Right cardiac atrium (tissue), 5 donors: ENCODE data around the gene CGNL1. TPM values are rescaled to one million over a fixed set of nuclear protein-coding genes. Genes with fewer than 3 reads are reported as not detected.

Experiments
- ATAC-seq, 2 donors: fragments of 200-7000 bp; cut with Tn5 transposase; one replicate each; pipeline versions ENCODE4 v1.8.0 to v1.9.1; 2020; ENCODE audit warnings: moderate library complexity in 2 of 2, mild to moderate bottlenecking in 1 of 2
- DNase-seq, 3 donors: peaks; one replicate each; pipeline ENCODE4 v3.0.0-alpha.2; 2020
- H3K27ac ChIP-seq: one replicate; pipeline ENCODE4 v1.5.1; 2013; ENCODE audit warnings: mild to moderate bottlenecking, low read length, control low read depth, moderate library complexity
- H3K27me3 ChIP-seq: one replicate; pipeline ENCODE4 v1.6.1; 2013; ENCODE audit not compliant: control insufficient read depth, insufficient read depth
- H3K4me1 ChIP-seq: one replicate; pipeline ENCODE4 v1.6.1; 2013; ENCODE audit warnings: low read length; ENCODE audit not compliant: control insufficient read depth, insufficient read depth
- H3K4me3 ChIP-seq: one replicate; pipeline ENCODE4 v1.5.1; 2013; ENCODE audit warnings: low read length, control low read depth
- H3K9me3 ChIP-seq: one replicate; pipeline ENCODE4 v1.6.1; 2013; ENCODE audit warnings: low read length; ENCODE audit not compliant: control insufficient read depth
- WGBS: extraction: QIAGEN DNeasy Blood & Tissue Kit; methylation state at CpG from one replicate; pipeline ENCODE4 v1.1.7; 2013; 5-methylcytosine and 5-hydroxymethylcytosine counted together
- intact Hi-C, 4 donors: fragments of 100-400 bp; cut with DNase I; formaldehyde crosslinking; loops; one replicate each; pipeline versions ENCODE4 v1.11.0 to v1.14.0; 2022 to 2023
- polyA plus RNA-seq: library from polyadenylated mRNA; stranded (reverse); fragments of 200-250 nt; gene quantifications from one replicate; pipeline ENCODE4 v1.2.3, GENCODE V29; 2013
- total RNA-seq, 4 donors: library from RNA; stranded (reverse); fragmentation: NEBNext Ultra II Directional; extraction: Animal tissue kit (Norgen Biotek cat#: 25700); gene quantifications; one replicate each; pipeline ENCODE4 v1.2.1, GENCODE V29; 2021
- donor health status: healthy with polysubstance abuse.
- donor health status: DM: no; HTN: yes; CAD: no.
- donor health status: DM: no; HTN: no; CAD: no.
- donor health status: DM: no; HTN: yes; CAD: no; lungs with severe emphysema.
- donor health status: DM: yes; HTN: yes; CAD: no.

Gene CGNL1
- total and polyA plus RNA-seq, 5 donors = 12.7 to 59.9 (median 49.3) TPM

- no peak overlapping the region for H3K27ac ChIP-seq
- ATAC-seq (peak in 1 of 2 donors; percentile 51), DNase-seq (no peak)
- H3K4me3 ChIP-seq = no peak overlapping the region
- no peaks in the 10 kb centered on the region for H3K4me1 ChIP-seq
- H3K27me3 ChIP-seq = no peaks in the 10 kb centered on the region
- intact Hi-C loops = no loop called here
- H3K9me3 ChIP-seq = no peaks in the 10 kb centered on the region
- WGBS = 92% methylated on average over 2 of the region's 2 CpGs
Observed at GRCh38 chr15:57422113-57422754, 45.9 kb downstream of the CGNL1 start.

DNA sequence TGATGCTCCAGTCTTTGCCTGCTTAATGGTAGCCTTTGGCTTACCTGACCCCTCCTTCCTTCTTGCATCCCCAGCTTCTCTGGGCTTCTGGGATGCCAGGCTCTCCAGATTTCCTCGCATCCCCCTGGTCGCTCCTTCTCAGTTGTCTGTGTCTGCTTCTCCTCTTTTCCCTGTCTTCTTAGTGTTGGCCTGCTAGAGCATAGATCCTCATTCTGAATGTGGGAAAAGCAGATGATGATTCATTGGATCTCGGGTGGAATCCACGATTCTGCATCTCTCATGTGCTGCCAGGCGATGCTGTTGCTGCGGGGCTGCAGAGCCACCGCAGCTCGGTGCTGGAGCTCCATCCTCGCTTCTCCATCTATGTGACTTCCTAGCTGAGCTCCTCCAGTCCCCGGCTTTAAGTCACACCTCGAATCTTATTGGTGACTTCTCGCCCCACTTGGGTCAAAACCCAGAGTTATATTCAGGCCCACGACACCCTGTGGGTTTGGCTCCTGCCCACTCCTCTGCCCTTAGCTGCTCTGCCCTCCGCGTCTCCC, 47.4 kb downstream of the CGNL1 start:
- ATAC-seq = no peak
- Histone ChIP-seq H3K27ac (no peak overlapping the region), H3K9me3 (no peaks in the 10 kb centered on the region), H3K4me1 (peaks cover 4% of the 10 kb centered on the region), H3K27me3 (no peaks in the 10 kb centered on the region), H3K4me3 (no peak overlapping the region)
- intact Hi-C loops = no loop called here
- no peak for DNase-seq
- 84% methylated on average over 15 of the region's 15 CpGs for WGBS

DNA sequence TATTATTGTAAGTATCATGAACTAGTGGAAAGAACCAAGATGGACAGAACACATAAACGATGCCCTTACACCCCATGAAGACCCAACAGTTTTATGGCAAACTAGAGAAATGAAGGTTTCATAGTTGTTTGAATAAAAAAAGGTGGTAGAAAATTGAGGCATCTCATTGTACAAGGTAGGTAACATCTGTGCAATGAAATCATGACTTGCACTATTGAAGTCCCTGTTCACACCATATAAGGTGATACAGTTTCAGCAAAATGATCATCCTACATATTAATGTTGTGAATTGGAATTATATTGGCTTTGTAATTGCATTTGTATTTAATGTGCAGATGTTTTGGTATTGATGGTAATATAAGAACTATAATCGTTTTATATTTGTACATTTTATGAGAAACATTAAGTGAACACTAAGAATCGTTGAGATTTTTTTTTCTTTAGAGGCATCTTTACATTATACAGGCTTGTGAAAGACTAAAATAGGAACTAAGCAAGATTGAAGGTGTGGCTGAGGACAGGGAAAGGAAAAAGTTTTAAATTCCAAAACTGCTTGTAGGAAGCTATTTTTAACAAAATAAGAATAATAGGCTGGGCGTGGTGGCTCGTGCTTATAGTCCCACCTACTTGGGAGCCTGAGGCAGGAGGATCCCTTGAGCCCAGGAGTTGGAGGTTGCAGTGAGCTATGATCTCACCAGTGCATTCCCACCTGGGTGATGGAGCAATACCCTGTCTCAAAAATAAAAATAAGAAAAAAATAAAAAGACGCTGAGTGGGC, 48.5 kb downstream of the CGNL1 start:
- no peak for DNase-seq
- Histone ChIP-seq H3K4me3 (no peak overlapping the region), H3K27me3 (no peaks in the 10 kb centered on the region), H3K4me1 (peaks cover 4% of the 10 kb centered on the region), H3K27ac (no peak overlapping the region), H3K9me3 (no peaks in the 10 kb centered on the region)
- intact Hi-C loops = no loop called here
- no peak for ATAC-seq
- WGBS = 77% methylated on average over 6 of the region's 6 CpGs

DNA sequence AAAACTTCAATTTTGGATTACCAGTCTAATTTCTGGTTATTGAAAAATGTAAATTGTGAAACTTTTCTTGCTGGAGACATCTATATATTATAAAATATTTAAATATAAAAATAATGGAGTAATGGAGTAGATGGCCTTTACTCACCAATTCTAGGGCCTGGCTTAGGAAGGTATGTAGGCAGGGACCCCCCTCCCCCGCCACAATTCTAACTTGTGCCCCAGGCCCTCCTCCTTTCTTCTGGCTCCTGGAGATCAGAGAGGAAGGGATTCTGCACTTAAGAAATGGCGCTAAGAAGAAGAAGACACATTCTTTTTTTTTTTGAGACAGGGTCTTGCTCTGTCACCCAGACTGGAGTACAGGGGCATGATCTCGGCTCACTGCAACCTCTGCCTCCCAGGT, 49.5 kb downstream of the CGNL1 start:
- WGBS = 66% methylated on average over 3 of the region's 3 CpGs
- Histone ChIP-seq H3K27me3 (no peaks in the 10 kb centered on the region), H3K27ac (no peak overlapping the region), H3K9me3 (no peaks in the 10 kb centered on the region), H3K4me3 (no peak overlapping the region), H3K4me1 (peaks cover 4% of the 10 kb centered on the region)
- ATAC-seq (no peak), DNase-seq (no peak)
- intact Hi-C loops = no loop called here

DNA sequence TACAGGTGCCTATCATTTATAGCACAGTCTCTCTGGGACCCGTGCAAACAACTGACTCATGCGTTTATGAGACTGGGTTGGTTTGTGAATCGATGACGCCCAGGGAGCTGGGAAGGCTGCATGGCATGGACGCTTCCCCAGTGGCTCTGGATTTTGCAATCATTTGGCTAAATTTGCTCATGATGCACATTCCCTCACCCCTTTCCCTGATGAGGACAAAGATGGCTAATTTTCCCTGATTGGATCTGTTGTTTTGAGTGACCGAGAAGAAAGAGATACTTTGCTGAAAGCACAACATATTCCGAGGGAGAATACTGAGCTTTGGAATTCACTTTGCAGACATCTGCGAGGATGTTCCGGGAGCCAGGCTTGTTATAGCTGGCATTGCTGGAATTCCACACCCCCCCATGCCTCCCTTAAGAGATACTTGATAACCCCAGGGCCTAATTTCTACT, 51.1 kb downstream of the CGNL1 start:
- peak; percentile 61 to 75 for ATAC-seq
- 39% methylated on average over 9 of the region's 9 CpGs for WGBS

GRCh38 chr15:57432141-57432741, 55.9 kb downstream of the CGNL1 start:
- H3K27ac ChIP-seq = peak overlapping the region; percentile 29

More for the DNA sequence above, 51.1 kb downstream of the CGNL1 start:
- no peak overlapping the region for H3K27ac ChIP-seq
- peaks cover 4% of the 10 kb centered on the region for H3K4me1 ChIP-seq
- intact Hi-C loops = no loop called here
- H3K27me3 ChIP-seq = no peaks in the 10 kb centered on the region
- H3K9me3 ChIP-seq = no peaks in the 10 kb centered on the region
- no peak overlapping the region for H3K4me3 ChIP-seq
- DNase-seq = peak; percentile 51 to 80 (median 69)

GRCh38 chr15:57436166-57436565, 59.9 kb downstream of the CGNL1 start:
- intact Hi-C loops = no loop called here
- ATAC-seq = no peak
- WGBS = 69% methylated on average over 1 of the region's 1 CpG
- Histone ChIP-seq H3K27ac (no peak overlapping the region), H3K4me3 (no peak overlapping the region), H3K4me1 (no peaks in the 10 kb centered on the region), H3K27me3 (no peaks in the 10 kb centered on the region), H3K9me3 (no peaks in the 10 kb centered on the region)
- DNase-seq = no peak

More at GRCh38 chr15:57432141-57432741, 55.9 kb downstream of the CGNL1 start:
- Histone ChIP-seq H3K27me3 (no peaks in the 10 kb centered on the region), H3K4me1 (peaks cover 4% of the 10 kb centered on the region), H3K4me3 (no peak overlapping the region), H3K9me3 (no peaks in the 10 kb centered on the region)
- 37% methylated on average over 12 of the region's 12 CpGs for WGBS
- ATAC-seq (peak; percentile 83), DNase-seq (peak in 1 of 3 donors; percentile 78)
- intact Hi-C loops = no loop called here

DNA sequence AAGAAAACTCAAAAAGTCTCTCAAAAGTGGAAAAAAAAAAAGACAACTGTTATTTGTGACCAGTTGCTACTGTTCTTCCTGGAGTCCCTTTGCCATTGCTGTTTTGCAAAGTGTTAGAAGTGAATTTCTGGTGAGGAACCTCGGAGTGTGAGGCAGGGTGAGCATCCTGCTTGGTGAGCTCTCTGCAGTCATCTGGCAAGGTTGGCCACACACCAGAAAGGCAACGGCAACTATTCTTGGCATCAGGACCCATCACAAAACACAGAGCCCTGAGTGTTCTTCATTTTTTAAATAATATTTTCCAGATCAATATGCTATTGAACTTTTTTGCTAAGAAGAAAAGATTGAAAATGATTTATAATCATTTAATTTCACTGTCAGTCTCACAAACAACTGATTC, 60.7 kb downstream of the CGNL1 start:
- no peaks in the 10 kb centered on the region for H3K27me3 ChIP-seq
- intact Hi-C loops = no loop called here
- 30% methylated on average over 2 of the region's 2 CpGs for WGBS
- no peak overlapping the region for H3K4me3 ChIP-seq
- DNase-seq = peak in 2 of 3 donors; percentile 47 to 64
- H3K27ac ChIP-seq = no peak overlapping the region
- peak in 1 of 2 donors; percentile 28 for ATAC-seq
- no peaks in the 10 kb centered on the region for H3K4me1 ChIP-seq
- H3K9me3 ChIP-seq = no peaks in the 10 kb centered on the region

DNA sequence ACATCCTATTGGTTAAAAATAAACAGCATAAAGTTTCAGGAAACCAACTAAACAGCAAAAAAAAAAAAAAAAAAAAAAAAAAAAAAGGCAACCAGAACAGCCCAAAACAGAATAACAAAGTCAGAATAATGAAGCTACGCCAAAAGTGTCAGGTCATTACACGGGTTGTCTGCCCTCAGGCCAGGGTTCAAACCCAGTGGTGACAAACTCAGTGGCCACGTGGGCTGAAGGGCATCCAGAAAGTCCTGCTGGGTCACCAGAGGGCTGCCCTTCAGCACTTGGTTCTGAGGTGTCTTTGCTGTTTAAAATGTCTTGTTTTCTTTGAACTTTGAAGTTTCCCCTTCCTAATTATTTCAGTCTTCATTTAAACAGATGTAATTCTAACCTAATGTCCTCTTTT, 61.3 kb downstream of the CGNL1 start:
- Histone ChIP-seq H3K4me1 (no peaks in the 10 kb centered on the region), H3K27ac (no peak overlapping the region), H3K9me3 (no peaks in the 10 kb centered on the region), H3K27me3 (no peaks in the 10 kb centered on the region), H3K4me3 (no peak overlapping the region)
- DNase-seq (peak in 1 of 3 donors; percentile 66), ATAC-seq (no peak)
- intact Hi-C loops = no loop called here
- WGBS = 63% methylated on average over 3 of the region's 3 CpGs

DNA sequence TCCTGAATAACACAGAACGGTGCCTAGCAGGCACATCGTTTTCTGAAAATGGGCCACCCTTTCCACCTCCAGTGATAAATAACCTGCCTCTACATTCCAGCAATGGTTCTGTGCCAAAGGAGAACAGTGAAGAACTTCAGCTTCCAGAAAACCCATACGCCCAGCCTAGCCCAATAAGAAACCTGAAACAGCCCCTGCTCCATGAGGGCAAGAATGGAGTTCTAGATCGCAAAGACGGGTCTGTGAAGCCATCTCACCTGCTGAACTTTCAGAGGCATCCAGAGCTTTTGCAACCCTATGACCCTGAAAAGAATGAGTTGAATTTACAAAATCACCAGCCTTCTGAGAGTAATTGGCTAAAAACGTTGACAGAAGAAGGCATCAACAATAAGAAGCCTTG, 61.9 kb downstream of the CGNL1 start:
- no peak overlapping the region for H3K4me3 ChIP-seq
- DNase-seq = no peak
- no peaks in the 10 kb centered on the region for H3K4me1 ChIP-seq
- H3K27me3 ChIP-seq = no peaks in the 10 kb centered on the region
- no peaks in the 10 kb centered on the region for H3K9me3 ChIP-seq
- intact Hi-C loops = no loop called here
- ATAC-seq = no peak
- WGBS = 90% methylated on average over 6 of the region's 6 CpGs
- H3K27ac ChIP-seq = no peak overlapping the region
